ENCODE data around the gene UBE2B.
"Not testable (repeated sequence)": the region's sequence is repeated elsewhere in the genome, so short reads cannot be mapped to it uniquely, and the experiment has no call there.

The UBE2B gene

DNA sequence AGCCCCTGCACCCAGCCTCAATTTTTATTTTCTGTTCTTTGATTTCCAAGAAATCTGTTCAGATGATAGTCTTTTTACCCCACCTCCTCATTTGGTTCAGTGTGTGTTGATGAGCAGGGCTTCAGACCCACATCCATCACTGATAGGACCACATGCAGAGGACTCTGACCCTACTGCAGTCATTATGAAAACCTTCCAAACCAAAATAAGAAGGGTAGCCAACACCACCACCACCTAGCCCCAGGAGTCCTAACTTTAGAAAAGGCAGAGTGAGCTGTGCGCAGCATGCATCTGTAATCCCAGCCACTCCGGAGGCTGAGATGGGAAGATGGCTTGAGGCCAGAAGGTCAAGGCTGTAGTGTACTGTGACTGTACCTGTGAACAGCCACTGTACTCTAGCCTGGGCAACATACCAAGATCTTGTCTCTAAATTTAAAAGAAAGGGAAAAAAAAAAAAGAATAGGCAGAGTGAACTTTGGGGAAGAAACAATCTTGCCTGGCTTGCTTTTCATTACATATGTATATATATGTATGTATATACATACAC is 27.3 kb downstream of the UBE2B start:
- no peak for DNase-seq (ENCODE audit: low spot score)

DNA sequence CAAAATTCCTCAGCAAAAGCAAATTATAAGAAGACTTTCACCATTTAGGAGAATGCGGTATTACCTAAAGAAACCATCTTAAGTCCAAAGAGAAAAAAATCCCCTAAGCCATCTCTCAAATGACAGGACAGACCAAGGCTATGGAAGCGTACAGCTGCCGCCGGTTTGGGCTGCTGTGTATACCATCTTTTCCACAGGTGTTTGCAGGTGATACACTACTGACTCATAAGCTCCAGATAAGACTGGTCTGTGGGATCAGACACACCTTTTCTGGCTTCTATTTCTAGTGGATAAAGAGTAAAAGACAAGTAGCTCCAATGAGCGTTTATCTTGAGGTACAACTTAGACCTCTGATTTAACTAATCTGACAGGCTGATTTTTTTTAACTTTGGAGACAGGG is 32.6 kb downstream of the UBE2B start:
- no peak for DNase-seq (ENCODE audit: low spot score)

DNA sequence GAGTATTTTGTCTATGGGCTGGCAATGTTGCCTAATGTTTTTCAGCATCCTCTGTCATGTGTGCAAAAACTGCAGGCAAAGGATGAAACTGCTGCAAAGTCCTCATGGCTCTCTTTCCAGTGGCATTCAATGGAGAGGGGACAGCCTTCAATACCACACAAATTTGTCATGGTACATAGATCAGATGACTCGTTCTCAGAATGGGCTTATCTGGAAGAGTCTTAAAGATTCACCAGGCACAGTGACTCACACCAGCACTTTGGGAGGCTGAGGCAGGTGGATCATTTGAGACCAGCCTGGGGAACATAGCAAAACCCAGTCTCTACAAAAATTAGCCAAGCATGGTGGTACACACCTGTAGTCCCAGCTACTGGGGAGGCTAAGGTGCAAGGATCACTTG is 35.0 kb downstream of the UBE2B start:
- DNase-seq (ENCODE audit: low spot score) = no peak

DNA sequence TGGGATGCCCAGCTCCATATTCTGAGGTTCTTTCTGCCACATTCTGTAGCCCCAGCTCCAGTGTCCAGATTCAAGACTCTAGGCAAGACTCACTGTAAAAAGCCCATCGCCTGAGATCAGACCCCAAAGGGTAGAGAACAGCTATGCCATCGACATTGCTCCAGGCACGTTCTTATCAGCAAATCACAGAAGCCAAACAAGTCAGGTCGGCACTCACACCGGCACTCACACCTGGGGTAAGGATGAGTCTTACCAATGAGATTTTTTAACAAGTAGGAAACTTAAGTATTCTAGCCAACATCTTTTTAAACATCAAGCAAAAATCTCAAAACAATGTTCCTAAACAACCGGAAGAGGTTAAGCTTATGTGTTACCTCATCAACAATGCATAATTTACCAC is 38.0 kb downstream of the UBE2B start:
- no peak for DNase-seq (ENCODE audit: low spot score)

DNA sequence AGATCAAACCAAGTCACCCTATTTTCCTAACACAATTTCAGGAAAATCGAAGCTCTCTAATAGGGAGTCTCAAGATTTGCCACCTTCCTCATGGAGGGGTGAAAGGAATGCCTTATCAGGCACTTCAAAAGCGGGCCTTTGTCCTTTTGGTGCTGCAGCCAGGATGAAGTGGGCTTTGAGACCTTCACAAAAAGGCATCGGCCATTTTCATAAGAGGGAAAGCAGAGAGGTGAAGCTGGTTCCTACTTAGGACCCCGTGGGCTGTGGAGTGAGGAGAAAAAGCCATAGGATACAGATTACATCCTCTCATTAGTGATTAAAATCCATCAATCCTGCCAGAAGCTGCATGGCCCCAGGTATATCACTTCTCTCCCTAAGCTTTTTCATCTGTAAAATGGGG is 39.5 kb downstream of the UBE2B start:
- no peak for DNase-seq (ENCODE audit: low spot score)

DNA sequence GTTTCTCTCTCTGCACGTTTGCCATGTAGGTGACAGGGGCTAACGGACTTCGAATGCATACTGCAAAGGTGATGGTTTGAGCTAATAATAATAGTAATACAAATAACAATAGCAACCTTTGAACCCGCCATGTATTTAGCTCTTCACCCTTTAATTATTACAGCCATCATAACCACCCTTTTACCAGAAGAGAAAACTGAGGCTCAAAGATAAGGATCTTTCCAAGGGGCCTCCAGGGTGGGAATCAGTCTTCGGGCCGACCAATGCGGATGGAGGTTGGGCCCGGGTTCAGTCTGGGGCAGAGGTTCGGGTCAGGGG is 39.8 kb downstream of the UBE2B start:
- DNase-seq (ENCODE audit: low spot score) = no peak

DNA sequence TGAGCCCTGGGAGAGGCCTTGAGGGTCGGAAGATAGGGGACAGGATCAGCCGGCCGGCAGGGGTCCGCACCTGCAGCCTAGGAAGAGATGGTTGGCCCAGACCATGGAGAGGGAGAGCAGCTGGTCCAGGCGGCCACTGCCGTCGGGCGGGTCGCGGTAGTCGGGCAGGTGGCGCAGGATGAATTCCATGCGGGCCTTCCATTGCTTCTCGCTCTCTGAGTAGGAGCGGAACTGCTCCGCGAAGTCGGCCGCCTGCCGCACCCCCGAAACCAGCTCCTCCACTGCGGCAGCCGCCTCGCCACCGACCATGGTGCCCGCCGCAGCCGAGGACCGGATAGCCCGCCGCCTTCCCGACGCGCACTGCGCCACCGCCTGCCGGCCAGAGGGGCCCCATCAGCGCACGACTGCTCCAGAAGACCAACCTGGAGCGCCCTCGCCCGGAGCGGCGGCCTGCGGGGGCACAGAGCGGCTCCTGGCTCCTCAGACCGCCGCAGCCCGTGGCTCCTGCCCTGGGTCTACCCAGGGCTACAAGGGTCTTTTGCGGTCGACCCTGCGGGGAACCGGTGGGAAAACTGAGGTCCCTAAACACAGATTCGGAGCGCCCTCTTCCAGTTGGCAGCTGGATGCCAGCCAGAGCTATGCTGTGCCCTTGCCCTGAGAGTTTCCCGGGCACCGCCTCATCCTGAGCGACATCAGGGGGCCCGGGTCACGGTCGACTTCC is 40.3 kb downstream of the UBE2B start, which contains the start of gene CDKN2AIPNL:
Gene CDKN2AIPNL (minus strand): TSS at position 336 of the 721 bp plus-strand sequence. CDS start 27 bp downstream, at position 309.
- peak; percentile 96 for DNase-seq (ENCODE audit: low spot score)

DNA sequence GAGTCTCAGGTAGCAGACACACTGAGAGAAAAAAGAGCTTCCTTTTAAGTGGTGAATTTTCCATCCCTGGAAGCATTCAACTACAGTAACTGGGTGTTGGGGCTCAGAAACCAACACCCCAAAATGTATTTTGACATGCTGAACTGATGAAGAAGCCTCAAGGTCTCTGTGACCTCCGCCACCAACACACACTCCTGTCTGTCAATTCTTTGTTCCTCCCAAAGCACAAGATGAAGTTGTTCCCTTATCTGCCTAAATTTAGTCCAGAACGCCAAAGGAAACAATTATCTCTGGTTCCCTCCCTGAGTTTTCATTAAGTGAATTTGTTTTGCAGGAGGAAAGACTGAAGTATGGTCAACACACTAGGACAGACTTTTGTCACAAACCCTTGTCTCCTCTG is 41.7 kb downstream of the UBE2B start:
- no peak for DNase-seq (ENCODE audit: low spot score)

DNA sequence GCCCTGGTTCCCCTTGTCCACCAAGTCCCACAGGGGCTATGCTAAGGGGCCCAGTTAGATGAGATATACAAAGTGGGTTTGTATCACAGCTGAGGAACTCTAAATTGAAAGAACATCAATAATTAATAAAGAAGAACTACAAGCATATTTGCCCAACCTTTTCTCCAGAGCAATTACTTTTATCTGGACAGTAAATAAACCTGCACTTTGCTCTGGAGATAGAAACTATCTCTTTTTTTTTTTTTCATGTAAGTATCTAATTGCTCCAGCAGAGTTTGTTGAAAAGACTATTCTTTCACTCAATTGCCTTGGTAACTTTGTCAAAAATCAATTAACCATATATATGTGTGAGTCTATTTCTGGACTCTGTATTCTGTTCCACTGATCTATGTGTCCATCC is 46.3 kb downstream of the UBE2B start:
- no peak for DNase-seq (ENCODE audit: low spot score)

DNA sequence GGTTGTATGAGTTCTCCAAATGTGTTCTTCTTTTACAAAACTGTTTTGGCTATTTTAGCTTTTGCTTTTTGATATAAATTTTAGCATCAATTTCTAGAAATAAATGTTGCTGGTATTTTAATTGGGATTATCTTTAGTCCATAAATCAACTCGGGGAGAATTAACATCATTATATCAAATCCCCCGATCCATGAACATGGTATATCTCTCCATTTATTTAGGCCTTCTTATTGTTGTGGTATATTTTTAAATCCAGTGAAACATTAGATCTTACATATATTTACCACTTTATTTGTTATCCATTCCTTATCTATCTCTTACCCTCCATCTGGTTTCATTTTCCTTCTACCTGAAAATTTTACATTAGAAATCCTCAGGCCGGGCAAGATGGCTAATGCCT is 47.6 kb downstream of the UBE2B start:
- no peak for DNase-seq (ENCODE audit: low spot score)

DNA sequence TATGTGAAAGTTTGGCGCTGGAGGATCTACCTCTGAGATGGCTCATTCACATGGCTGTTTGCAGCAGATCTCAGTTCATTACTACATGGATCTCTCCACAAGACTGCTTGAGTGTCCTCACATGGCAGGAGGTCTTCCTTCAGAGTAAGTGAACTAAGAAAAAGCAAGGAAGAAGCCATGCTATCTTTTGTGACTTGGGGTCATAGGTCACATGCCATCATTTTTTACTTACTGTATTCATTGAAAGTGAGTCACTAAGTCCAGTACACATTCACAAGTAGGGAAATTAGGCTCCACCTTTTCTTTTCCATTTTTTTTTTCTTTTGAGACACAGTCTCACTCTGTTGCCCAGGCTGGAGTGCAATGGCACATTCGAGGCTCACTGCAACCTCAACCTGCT is 49.0 kb downstream of the UBE2B start:
- no peak for DNase-seq (ENCODE audit: low spot score)

DNA sequence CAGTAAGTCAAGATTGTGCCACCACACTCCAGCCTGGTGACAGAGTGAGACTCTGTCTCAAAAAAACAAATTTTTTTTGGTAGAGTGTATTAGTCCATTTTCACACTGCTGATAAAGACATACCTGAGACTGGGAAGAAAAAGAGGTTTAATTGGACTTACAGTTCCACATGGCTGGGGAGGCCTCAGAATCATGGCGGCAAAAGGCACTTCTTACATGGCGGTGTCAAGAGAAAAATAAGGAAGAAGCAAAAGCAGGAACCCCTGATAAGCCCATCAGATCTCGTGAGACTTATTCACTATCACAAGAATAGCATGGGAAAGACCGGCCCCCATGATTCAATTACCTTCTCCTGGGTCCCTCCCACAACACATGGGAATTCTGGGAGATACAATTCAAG is 49.7 kb downstream of the UBE2B start:
- DNase-seq (ENCODE audit: low spot score) = not testable (repeated sequence)

DNA sequence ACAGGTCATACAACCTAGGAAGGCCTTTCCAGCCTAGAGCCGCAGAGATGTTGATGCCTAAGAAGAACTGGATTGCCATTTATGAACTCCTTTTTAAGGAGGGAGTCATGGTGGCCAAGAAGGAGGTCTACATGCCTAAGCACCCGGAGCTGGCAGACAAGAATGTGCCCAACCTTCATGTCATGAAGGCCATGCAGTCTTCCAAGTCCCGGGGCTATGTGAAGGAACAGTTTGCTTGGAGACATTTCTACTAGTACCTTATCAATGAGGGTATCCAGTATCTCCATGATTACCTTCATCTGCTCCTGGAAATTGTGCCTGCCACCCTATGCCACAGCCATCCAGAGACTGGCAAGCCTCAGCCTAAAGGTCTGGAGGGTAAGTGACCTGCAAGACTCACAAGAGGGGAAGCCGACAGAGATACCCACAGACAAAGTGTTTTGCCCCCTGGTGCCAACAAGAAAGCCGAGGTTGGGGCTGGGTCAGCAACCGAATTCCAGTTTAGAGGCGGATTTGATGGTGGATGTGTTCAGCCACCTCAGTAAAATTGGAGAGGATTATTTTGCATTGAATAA is 51.5 kb downstream of the UBE2B start:
- no peak for DNase-seq (ENCODE audit: low spot score)

DNA sequence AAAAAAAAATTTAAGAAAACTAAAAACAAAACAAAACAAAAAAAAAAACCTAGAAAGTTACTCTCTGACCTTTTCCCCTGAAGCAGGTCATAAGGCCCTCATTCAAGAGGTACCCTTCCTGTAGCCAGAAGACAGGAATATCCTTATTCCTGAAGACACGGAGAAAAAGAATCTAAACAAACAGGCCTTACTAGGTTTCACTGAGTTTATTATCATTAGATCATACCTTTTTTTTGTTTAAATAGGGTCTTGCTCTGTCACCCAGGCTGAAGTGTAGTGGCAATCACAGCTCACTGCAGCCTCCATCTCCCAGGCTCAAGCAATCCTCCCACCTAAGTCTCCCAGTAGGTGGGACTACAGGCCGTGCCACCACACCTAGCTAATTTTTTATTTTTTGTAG is 52.0 kb downstream of the UBE2B start:
- no peak for DNase-seq (ENCODE audit: low spot score)

DNA sequence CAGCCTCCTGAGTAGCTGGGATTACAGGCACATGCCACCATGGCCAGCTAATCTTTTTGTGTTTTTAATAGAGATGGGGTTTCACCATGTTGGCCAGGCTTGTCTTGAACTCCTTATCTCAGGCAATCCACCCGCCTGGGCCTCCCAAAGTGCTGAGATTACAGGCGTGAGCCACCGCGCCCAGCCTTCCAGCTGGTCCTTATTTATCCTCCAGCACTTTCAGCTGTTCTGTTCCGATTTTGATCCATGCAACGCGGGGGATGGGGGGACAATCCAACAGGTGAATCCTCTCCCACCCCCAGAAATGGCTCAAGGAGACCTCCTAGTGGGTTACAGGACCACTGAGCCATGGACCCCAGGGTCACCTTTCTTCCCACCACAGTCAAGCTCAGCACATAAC is 55.0 kb downstream of the UBE2B start:
- no peak for DNase-seq (ENCODE audit: low spot score)

DNA sequence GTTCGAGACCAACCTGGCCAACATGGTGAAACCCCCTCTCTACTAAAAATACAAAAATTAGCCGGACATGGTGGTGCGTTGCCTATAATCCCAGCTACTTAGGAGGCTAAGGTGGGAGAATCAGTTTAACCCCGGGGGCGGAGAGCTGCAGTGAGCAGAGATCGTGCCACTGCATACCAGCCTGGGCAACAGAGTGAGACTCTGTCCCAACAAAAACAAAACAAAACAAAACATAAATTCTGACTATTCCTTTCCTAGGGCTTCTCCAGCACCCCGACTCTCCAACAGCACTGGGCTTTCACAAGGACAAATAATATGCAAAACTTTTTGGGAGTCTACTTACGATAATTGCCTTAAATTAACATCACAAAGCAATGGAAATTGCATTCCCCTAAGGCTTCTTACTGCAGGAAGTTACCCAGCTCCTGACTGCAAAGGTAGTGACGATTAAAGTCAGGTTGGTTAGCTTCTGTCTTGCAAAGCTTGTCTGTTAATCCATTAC is 56.2 kb downstream of the UBE2B start:
- DNase-seq (ENCODE audit: low spot score) = no peak

DNA sequence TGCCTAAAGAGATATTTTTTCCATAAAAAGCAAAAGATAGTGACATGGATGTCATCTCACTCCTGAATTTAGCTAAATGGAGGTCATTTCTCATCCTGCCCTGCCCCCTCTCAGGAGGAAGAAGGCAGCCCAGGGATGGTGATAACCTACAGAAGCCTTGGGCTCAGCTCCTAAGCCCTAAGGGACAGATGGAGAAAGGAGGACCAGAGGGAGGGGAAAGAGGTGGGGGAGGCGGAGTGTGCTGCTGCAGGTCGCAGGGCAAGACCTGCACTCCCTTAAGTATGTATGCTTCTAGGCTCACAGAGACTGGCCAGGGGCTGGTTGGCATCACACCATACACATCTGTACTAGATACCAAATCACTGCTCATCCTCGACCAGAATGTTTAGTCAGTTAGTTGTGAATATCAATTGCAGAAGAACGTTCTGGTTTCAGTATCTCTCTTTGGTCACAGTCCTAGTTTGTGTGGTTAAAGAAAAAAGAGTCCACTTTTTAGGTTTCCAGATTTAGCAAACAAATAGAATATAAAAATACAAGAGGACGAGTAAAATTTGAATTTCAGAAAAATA is 58.7 kb downstream of the UBE2B start:
- peak; percentile 66 for DNase-seq (ENCODE audit: low spot score)

DNA sequence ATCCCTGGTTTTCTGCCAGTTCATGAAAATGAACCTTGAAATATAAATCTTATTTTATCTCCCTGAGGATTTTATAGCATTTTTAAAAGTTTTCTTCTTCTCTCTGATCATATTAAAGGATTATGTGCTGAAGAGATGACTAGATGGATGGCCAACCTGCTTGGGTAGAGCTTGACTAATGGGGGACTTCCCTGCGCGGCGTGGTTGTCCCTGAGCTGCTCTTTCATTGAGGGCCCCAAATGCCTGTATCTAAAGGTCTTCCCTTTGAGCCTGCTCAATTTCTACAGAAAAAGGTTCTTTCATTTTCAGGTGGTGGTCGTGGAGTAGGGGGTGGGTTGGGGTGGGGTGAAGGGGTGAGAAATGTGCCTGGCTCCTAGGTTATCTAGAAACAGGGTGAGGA is 60.8 kb downstream of the UBE2B start:
- no peak for DNase-seq (ENCODE audit: low spot score)

DNA sequence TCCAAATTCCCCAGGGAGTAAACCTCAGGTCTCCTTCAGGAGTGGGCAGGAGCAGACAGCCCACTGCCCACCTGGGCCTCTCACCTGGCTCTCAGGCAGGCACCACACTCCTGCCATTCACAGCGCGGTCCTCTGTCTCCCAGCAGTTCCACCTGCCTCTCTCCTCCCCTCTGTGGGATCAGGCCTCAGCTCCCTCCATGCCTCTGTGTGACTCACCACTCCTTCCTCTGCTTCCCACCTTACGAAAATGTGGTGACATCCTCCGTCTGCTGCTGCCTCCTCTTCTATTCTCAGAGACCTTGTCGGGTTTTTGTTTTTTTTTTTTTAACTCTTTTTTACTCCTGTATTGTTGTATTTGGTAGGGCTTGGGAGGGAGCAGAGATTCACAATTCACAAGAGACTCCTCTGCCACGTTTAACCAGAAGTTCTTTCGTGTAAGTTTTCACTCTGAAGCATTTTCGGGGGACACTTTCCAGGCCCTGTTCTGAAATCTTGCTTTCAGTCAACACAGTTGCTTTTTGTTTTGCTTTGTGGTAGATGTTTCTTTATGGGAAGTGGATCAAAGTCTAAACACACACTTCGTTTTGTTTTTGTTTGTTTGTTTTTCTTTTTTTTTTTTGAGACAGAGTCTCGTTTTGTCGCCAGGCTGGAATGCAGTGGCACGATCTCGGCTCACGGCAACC is 61.4 kb downstream of the UBE2B start:
- DNase-seq (ENCODE audit: low spot score) = no peak

DNA sequence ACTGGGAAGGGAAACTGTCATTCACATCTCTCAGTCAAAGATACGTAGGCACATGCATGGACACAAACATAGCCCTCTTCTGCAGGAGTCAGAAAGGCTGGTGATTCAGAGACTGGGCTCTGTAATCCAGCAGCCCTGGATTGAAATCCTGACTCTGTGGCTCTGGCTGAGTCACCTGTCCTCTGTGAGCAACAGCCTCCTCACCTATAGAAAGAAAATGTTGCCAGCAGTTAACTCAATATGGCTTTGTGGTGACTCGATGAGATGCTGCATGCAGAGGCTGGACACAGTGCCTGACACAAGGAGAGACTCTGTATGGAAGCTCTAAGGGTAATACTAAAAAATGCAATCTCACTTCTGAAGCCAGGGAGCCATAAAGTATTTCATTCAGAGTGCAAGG is 64.2 kb downstream of the UBE2B start:
- DNase-seq (ENCODE audit: low spot score) = no peak

DNA sequence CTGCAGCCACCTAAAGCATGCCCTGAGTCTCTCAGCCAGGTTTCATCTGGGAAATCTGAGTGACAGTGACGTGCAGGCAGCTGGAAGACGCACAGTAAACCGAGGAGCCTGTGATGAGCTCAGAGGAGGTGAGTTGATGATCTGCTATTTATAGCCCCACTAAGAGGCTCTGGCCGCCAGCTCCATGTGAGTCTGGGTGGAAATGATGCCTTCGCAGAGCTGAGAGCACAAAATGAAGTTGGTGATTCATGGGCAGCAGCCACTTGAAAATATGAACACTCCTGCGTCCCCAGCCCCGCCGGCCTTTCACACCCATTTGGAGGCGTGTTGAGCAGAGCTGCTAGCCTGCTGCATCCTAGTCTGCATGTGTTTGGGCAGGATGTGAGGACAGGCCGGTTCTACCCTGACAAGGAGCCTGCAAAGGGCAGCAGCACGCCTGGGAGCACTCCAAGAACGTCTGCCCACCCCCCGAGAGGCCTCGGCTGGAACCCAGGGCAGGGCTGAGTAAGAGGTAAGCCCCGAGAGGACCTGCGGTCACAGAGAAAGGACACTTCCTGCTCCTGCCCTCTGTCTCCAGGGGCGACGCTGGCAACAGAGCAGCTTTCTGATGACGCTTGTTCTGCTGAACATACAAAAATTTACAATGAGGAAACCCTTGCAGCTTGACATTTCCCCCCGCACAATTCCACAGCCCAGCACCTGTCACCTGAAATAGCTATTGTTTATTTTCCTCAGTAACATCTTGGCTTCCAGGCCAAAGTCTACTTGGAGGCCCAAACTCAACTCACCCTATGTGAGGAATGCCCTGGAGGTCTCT is 65.4 kb downstream of the UBE2B start:
- no peak for DNase-seq (ENCODE audit: low spot score)

DNA sequence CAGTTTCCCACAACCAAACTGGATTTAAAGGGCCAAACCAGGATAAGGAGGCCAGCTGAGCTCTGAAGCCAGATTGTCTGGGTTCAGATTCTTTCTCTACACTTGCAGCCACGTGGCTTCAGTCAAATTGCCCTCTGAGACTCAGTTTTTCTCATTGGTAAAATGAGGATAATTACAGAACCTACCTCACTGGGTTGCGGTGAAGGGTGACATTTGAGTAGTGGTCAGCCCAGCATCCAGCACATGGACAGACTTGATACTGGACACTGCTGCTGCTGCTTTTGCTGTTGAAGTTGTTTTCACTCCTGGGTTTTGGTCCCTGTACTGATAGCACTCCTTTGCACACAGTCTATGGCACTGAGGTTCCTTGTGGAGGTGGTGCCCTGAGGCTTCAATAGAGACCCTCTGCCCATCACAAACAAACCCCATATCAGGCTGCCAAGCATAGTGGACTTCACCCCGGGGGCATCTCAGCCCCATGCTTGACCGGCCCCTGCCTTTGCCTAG is 66.0 kb downstream of the UBE2B start:
- no peak for DNase-seq (ENCODE audit: low spot score)

Data from D341Med (cell line).